ENCODE data around the gene TMEM132A. TPM values are rescaled to one million over a fixed set of nuclear protein-coding genes. Genes with fewer than 3 reads are reported as not detected.
"Not testable (repeated sequence)": the region's sequence is repeated elsewhere in the genome, so short reads cannot be mapped to it uniquely, and the experiment has no call there.

TMEM132A gene
- polyA plus RNA-seq, 2 of the 4 experiments (the other 2 are of a cell fraction), result 18.1 to 88.0 TPM

- TF ChIP-seq HEYL (CRISPR knock-in tag; IDR thresholded peaks at IDR 0.05), result no peak
- peak; percentile 74; the same call in 1 of the 3 replicates for TF ChIP-seq BCL3 (IDR thresholded peaks at IDR 0.05)
- TF ChIP-seq ZFP36 (IDR thresholded peaks at IDR 0.05; ENCODE audit: borderline replicate concordance, partially characterized antibody), result no peak
These were observed 17.9 kb upstream of the TMEM132A start, which contains the start of gene PRPF19 (continued) for GRCh38 chr11:60906132-60906972.

- ChIA-PET CTCF (interaction anchor here (1.7 to 12.7 kb wide), 4 partner anchors 9 to 78 kb away, joined by 3 to 153 read pairs (median 15); no protein-coding TSS in a partner anchor), POLR2A (no interaction called here)
- H3K9me3 ChIP-seq, result no peaks in the 10 kb centered on the region
- H3K4me1 ChIP-seq, result peaks cover 12% of the 10 kb centered on the region
- TF ChIP-seq USF2 (IDR thresholded peaks at IDR 0.05) (no peak), BHLHE40 (IDR thresholded peaks at IDR 0.05; ENCODE audit: low read depth, low read length) (no peak), POLR2AphosphoS2 (conservative IDR thresholded peaks at IDR 0.05; ENCODE audit: low read length) (no peak), NFE2L2 (conservative IDR thresholded peaks at IDR 0.05; ENCODE audit: low read length) (no peak), EHF (CRISPR knock-in tag; IDR thresholded peaks at IDR 0.05) (no peak), MAZ (IDR thresholded peaks at IDR 0.05; ENCODE audit: borderline replicate concordance, low read depth, low read length) (no peak), CHD4 (IDR thresholded peaks at IDR 0.05; ENCODE audit: borderline replicate concordance) (no peak), HDAC2 (IDR thresholded peaks at IDR 0.05) (no peak), GATA3 (IDR thresholded peaks at IDR 0.05; ENCODE audit: borderline replicate concordance) (no peak), HOXB5 (CRISPR knock-in tag; IDR thresholded peaks at IDR 0.05) (no peak), RCOR1 (IDR thresholded peaks at IDR 0.05; ENCODE audit: low read depth, low read length) (no peak), ESRRA (IDR thresholded peaks at IDR 0.05; ENCODE audit: borderline replicate concordance, low read length) (no peak), ZFP36 (IDR thresholded peaks at IDR 0.05; ENCODE audit: borderline replicate concordance, partially characterized antibody) (no peak)
- ATAC-seq (no peak), FAIRE-seq (no peak), DNase-seq (ENCODE audit: low read depth in 1 of 2, low spot score in 1 of 2) (no peak)
- H3K4me3 ChIP-seq, result no peak overlapping the region
- WGBS (ENCODE audit: missing lambda C conversion rate), result 12% methylated on average over 1 of the region's 1 CpG
- H3K4me2 ChIP-seq, result no peak overlapping the region
- H3K27ac ChIP-seq, result no peak overlapping the region
These were observed 15.5 kb upstream of the TMEM132A start for GRCh38 chr11:60908803-60909202.

- ATAC-seq; DNase-seq (ENCODE audit: low read depth in 1 of 2, low spot score in 1 of 2); H3K9me3 ChIP-seq; H3K4me3 ChIP-seq; H3K4me2 ChIP-seq; H3K4me1 ChIP-seq; FAIRE-seq; H3K27ac ChIP-seq; POLR2A ChIA-PET: not testable (repeated sequence)
- CTCF ChIA-PET, result interaction anchor here (2.1 to 2.9 kb wide), 2 partner anchors 10 to 11 kb away, joined by 8 to 22 read pairs; no protein-coding TSS in a partner anchor
- 0% methylated on average over 3 of the region's 3 CpGs for WGBS (ENCODE audit: missing lambda C conversion rate)
These were observed 14.5 kb upstream of the TMEM132A start for GRCh38 chr11:60909680-60910280.

- Histone ChIP-seq H3K27ac (no peak overlapping the region), H3K9me3 (no peaks in the 10 kb centered on the region), H3K4me2 (no peak overlapping the region), H3K4me3 (no peak overlapping the region), H3K4me1 (peaks cover 5% of the 10 kb centered on the region)
- ATAC-seq (no peak), DNase-seq (ENCODE audit: low read depth in 1 of 2, low spot score in 1 of 2) (no peak), FAIRE-seq (no peak)
- 28% methylated on average over 3 of the region's 3 CpGs for WGBS (ENCODE audit: missing lambda C conversion rate)
- POLR2A ChIA-PET, result no interaction called here
- CTCF ChIA-PET, result interaction anchor here (1.4 to 2.9 kb wide), 3 partner anchors 10 to 11 kb away, joined by 3 to 22 read pairs (median 8); no protein-coding TSS in a partner anchor
- no peak for TF ChIP-seq EHMT2 (IDR thresholded peaks at IDR 0.05; ENCODE audit: low read depth)
- no peak for TF ChIP-seq CTCF (IDR thresholded peaks at IDR 0.05)
- no peak for TF ChIP-seq FOSL2 (IDR thresholded peaks at IDR 0.05)
- TF ChIP-seq FOSL2 (CRISPR knock-in tag; IDR thresholded peaks at IDR 0.05), result no peak
- TF ChIP-seq KDM1A (IDR thresholded peaks at IDR 0.05; ENCODE audit: low read depth), result no peak
- TF ChIP-seq USF2 (IDR thresholded peaks at IDR 0.05), result no peak
- no peak for TF ChIP-seq MAZ (IDR thresholded peaks at IDR 0.05; ENCODE audit: borderline replicate concordance, low read depth, low read length)
- no peak for TF ChIP-seq SMC3 (IDR thresholded peaks at IDR 0.05)
These were observed 14.0 kb upstream of the TMEM132A start for GRCh38 chr11:60910281-60910687.

Measured in A549 (cell line).